GM13977 (cell line): ENCODE results near the gene PPFIA1.
"Not testable (repeated sequence)": the region's sequence is repeated elsewhere in the genome, so short reads cannot be mapped to it uniquely, and the experiment has no call there.

Experiments used
- DNase-seq: peaks from one replicate; pipeline ENCODE4 v3.0.0; 2012; ENCODE audit warnings: low spot score
- in situ Hi-C: fragments of 300-500 bp; cut with MboI; formaldehyde crosslinking; loops from one replicate; pipeline ENCODE4 v1.12.0; 2022; ENCODE audit warnings: low sequenced_read_pairs, low pct_unique_long_range_greater_than_20kb, mixed read lengths, inconsistent platforms; ENCODE audit not compliant: unreplicated experiment
- TF ChIP-seq, protein P1 (sequence below): IDR thresholded peaks from 2 replicates; pipeline ENCODE4 v1.5.1; 2012; ENCODE audit warnings: mild to moderate bottlenecking, control low read depth; ENCODE audit not compliant: insufficient read depth; ENCODE audit errors: extremely low read depth, missing control alignments

The PPFIA1 gene

GRCh38 chr11:70404244-70404643 is 133.8 kb downstream of the PPFIA1 start:
- in situ Hi-C loops: no loop called here
- no peak for DNase-seq
- TF ChIP-seq, protein P1, sequence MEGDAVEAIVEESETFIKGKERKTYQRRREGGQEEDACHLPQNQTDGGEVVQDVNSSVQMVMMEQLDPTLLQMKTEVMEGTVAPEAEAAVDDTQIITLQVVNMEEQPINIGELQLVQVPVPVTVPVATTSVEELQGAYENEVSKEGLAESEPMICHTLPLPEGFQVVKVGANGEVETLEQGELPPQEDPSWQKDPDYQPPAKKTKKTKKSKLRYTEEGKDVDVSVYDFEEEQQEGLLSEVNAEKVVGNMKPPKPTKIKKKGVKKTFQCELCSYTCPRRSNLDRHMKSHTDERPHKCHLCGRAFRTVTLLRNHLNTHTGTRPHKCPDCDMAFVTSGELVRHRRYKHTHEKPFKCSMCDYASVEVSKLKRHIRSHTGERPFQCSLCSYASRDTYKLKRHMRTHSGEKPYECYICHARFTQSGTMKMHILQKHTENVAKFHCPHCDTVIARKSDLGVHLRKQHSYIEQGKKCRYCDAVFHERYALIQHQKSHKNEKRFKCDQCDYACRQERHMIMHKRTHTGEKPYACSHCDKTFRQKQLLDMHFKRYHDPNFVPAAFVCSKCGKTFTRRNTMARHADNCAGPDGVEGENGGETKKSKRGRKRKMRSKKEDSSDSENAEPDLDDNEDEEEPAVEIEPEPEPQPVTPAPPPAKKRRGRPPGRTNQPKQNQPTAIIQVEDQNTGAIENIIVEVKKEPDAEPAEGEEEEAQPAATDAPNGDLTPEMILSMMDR: no peak

DNA sequence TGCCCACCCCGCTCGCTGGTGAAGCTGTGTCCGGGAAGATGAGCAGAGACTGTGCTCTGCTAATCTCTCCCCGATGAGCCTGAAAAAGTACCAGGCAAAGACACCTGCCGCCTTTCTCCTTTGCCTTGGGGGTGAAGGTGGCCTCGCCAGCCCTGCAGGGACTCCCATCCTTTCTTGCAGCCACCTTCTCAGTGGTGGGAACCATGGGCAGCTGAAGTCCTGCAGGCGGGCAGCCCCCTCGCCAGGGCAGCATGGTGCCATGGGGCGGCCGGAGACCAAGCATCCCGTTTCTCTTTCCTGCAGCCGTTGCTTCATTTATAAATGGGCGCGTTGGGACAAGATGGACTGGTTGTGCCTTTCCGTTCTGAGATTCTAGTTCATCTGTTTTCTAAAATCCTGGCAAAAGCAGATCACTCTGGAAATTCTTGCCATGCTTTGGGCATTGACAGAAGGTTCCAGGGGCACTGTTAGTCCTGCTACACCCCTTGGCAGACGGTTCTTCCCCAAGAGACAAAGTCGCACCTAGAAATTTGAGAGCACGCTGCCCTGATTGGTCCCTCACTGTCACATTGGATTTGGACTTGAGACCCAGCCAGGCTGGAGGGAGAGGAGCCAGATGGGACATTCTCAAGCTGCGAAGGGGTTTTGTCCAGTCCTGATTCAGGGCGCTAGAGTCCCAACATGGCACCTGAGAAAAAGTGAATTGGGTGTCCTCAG is 135.3 kb downstream of the PPFIA1 start:
- DNase-seq: no peak
- in situ Hi-C loops: no loop called here
- TF ChIP-seq, protein P1: no peak

GRCh38 chr11:70407121-70407520 is 136.6 kb downstream of the PPFIA1 start:
- TF ChIP-seq, protein P1: no peak
- in situ Hi-C loops: no loop called here
- DNase-seq: no peak

- in situ Hi-C loops: no loop called here
- TF ChIP-seq, protein P1: no peak
- DNase-seq: no peak
Measured at GRCh38 chr11:70407814-70408213, 137.3 kb downstream of the PPFIA1 start.

- in situ Hi-C loops, DNase-seq: not testable (repeated sequence)
Measured at GRCh38 chr11:70408326-70408725, 137.8 kb downstream of the PPFIA1 start.

- DNase-seq: no peak
- in situ Hi-C loops: no loop called here
- TF ChIP-seq, protein P1: no peak
Measured at GRCh38 chr11:70409437-70409836, 138.9 kb downstream of the PPFIA1 start.

- in situ Hi-C loops: no loop called here
- TF ChIP-seq, protein P1: no peak
- DNase-seq: no peak
Measured at GRCh38 chr11:70409871-70410270, 139.4 kb downstream of the PPFIA1 start.
